Astrocyte of the cerebellum (primary cell): ENCODE results near the gene STAT4.

Experiments used
- DNase-seq: peaks from one replicate; pipeline ENCODE4 v3.0.0-alpha.2; 2011; ENCODE audit warnings: low read depth
- H3K4me3 ChIP-seq: 2 replicates; pipeline ENCODE4 v1.5.1; 2011; ENCODE audit warnings: mild to moderate bottlenecking, low read depth, low read length, moderate library complexity
- in situ Hi-C: cut with HindIII; loops from 2 replicates; pipeline ENCODE4 v1.10.0; 2017; ENCODE audit warnings: low sequenced_read_pairs
- TF ChIP-seq, protein P1 (sequence below): IDR thresholded peaks from 2 replicates; pipeline ENCODE4 v1.5.1; 2012; ENCODE audit warnings: low read length, low read depth, moderate library complexity, mild to moderate bottlenecking; ENCODE audit errors: missing control alignments

STAT4 gene

DNA sequence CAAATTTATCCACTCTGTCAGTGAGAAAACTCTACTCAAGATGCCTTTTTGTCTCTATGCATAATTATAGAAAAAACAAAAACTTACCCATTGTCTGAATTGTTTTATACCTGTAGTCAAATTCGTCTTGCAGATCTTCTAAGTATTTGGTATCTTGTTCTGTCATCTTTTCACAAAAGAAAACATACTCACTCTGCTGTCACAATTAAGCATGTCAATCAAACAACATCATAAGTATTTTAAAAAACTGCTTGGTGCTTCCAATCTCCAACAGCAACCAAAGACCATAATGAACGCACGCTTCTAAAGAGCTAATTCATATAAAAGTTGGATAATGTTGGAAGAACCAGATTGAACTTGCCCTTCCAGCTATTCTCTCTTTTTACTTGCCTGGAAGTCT, 81.2 kb downstream of the STAT4 start:
- no peak overlapping the region for H3K4me3 ChIP-seq
- in situ Hi-C loops = no loop called here
- TF ChIP-seq, protein P1, sequence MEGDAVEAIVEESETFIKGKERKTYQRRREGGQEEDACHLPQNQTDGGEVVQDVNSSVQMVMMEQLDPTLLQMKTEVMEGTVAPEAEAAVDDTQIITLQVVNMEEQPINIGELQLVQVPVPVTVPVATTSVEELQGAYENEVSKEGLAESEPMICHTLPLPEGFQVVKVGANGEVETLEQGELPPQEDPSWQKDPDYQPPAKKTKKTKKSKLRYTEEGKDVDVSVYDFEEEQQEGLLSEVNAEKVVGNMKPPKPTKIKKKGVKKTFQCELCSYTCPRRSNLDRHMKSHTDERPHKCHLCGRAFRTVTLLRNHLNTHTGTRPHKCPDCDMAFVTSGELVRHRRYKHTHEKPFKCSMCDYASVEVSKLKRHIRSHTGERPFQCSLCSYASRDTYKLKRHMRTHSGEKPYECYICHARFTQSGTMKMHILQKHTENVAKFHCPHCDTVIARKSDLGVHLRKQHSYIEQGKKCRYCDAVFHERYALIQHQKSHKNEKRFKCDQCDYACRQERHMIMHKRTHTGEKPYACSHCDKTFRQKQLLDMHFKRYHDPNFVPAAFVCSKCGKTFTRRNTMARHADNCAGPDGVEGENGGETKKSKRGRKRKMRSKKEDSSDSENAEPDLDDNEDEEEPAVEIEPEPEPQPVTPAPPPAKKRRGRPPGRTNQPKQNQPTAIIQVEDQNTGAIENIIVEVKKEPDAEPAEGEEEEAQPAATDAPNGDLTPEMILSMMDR = no peak
- DNase-seq = no peak

DNA sequence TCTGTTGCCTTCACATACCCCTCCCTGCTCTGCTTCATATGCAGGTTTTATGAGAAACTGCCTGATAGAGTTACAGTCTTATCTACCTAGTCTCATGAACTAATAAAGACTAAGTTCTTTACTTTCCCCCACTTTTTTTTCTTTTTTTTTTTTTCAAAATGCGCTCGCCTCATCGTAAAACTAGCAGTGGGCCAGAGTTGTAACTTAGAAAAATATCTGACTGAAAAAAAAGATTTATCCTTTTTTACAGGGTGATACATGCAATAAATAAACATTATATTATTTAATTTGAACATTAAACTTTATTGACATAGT, 83.9 kb downstream of the STAT4 start:
- no peak overlapping the region for H3K4me3 ChIP-seq
- in situ Hi-C loops = no loop called here
- TF ChIP-seq, protein P1 = no peak
- no peak for DNase-seq

DNA sequence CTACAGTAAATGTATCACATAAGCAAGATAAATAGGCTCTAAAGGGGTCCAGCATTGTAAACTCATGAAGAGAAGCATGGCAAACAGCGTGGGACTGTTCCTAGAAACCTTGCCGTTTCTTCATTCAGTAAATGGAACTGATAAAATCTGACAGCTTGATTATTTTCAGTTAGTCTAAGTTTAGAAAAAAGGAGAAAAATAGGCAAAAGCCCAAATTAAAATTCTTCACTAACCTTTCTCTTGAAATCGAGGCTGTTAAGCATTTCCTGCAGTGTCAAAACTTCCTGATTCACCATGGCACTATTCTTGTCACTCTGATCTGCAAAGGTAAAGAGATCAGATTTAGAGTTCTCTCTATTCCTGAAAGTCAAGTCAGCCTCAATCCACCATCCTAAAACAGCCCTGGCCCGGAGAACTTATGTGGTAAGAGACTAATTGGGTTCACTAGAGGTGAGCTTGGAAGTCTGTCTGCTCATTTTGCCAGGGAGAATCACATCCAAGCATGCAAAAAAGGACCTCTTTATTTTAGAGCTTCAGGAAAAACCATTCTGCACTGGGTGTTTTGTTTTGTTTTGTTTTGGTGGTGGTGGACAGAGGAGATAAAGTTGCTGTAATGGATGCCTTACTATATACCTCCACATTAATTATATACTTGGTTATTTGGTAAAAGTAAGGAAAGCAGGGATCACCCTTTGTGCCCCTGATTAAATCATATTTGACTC, 84.4 kb downstream of the STAT4 start:
- no peak for DNase-seq
- H3K4me3 ChIP-seq = no peak overlapping the region
- TF ChIP-seq, protein P1 = no peak
- in situ Hi-C loops = no loop called here

DNA sequence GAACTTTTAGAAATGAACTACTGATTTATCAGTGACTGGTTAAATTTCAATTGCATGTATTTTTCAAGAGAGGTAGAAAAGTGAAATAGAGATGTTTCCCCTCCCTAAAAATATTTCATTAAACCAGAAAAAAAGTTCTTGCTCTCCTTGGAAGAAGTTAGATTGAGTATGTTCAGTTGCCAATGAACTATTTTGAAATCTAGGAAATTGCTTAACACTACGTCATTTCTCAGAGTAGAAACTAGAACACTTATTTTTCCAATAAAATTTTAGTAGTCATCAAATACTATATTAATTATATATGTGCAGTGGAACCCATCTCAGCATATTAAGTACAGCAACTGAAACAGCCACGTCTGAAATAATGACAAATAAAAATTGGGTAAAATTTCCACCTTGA, 85.0 kb downstream of the STAT4 start:
- no peak for DNase-seq
- in situ Hi-C loops = no loop called here
- TF ChIP-seq, protein P1 = no peak
- H3K4me3 ChIP-seq = no peak overlapping the region

DNA sequence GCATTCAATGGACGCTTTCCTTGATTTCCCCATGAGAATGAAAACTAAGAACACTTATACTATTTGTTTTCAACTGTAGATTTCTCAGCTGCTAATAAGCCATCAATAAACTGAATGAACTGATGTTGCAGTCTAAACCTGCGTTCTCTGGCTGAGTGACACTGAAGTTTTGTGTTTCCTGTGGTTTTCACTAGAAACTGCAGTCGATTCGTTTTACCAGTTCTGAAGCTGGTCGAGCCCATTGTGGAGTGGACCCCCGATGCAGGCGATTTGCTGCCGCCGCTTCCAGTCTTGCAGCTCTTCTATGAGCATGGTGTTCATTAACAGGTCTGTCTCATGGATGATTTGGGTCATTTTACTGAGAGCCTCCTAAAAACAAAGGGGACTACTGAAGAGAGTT, 86.2 kb downstream of the STAT4 start:
- no peak overlapping the region for H3K4me3 ChIP-seq
- in situ Hi-C loops = no loop called here
- DNase-seq = no peak

DNA sequence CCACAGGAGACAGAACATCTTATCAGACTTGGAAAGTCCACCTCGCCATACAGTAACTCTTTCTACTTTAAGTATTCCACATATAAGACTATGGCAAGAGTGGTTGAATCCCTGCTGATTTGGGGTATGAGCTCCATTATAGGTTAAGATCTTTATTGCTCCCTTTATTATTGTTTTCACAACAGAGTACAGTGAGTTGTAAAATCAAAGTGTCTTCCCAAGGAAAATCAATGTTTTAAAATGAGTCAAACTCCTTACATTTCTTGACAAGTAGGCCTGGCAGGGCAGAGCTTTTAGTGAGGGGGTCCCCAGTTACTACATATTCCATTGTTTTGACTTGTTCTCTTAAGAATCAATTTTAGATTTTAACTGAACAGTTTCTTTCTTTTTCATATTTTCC, 87.2 kb downstream of the STAT4 start:
- in situ Hi-C loops = no loop called here
- no peak for DNase-seq
- TF ChIP-seq, protein P1 = no peak
- H3K4me3 ChIP-seq = no peak overlapping the region

More for the DNA sequence above, 86.2 kb downstream of the STAT4 start:
- TF ChIP-seq, protein P1 = no peak
